GM12878 (cell line): Measurements from ENCODE around the gene DCDC2. TPM values are rescaled to one million over a fixed set of nuclear protein-coding genes. Genes with fewer than 3 reads are reported as not detected.

ENCODE experiments used
- ATAC-seq: fragments of 200-7000 bp; cut with Tn5 transposase; 3 replicates; pipeline ENCODE4 v1.9.1; 2020; ENCODE audit warnings: mild to moderate bottlenecking, moderate library complexity
- BruUV-seq: library from RNA; stranded (reverse); fragments of 400-500 nt; replicated peaks from 2 replicates; lab custom pipeline; 2021; lab: Mats Ljungman, UMichigan
- CTCF ChIA-PET: fragments of 300-600 bp; sonication (Branson Sonifier 250); formaldehyde crosslinking; extraction: SDS; loops from one replicate; lab custom pipeline; 2021; ENCODE audit warnings: inconsistent platforms; lab: Yijun Ruan, JAX
- POLR2A ChIA-PET: fragments of 350-600 bp; formaldehyde crosslinking; extraction: SDS; loops from one replicate; lab custom pipeline; 2021; ENCODE audit warnings: inconsistent platforms; lab: Charles Lee
- RAD21 ChIA-PET: fragments of 300-600 bp; sonication (Branson Sonifier 250); formaldehyde crosslinking; loops from one replicate; lab custom pipeline; 2023; ENCODE audit warnings: antibody characterized with exemption; ENCODE audit not compliant: unreplicated experiment; lab: Charles Lee
- SMC1A ChIA-PET: fragments of 300-600 bp; sonication (Branson Sonifier 250); formaldehyde crosslinking; loops from one replicate; lab custom pipeline; 2023; ENCODE audit not compliant: unreplicated experiment, uncharacterized antibody; lab: Charles Lee
- DNase-seq: peaks from one replicate; pipeline ENCODE4 v3.0.0-alpha.2; 2011; ENCODE audit warnings: low read depth, low spot score
- FAIRE-seq: peaks from 3 replicates; lab custom pipeline; 2011; peaks lifted over from hg19 to GRCh38; lab: Jason Lieb, UNC
- H2AFZ ChIP-seq: 2 replicates; pipeline ENCODE4 v1.6.0; 2011; ENCODE audit warnings: low read depth, low read length, control low read depth; ENCODE audit not compliant: control insufficient read depth
- H3K27ac ChIP-seq: 2 replicates; pipeline ENCODE4 v1.5.1; 2011; ENCODE audit warnings: control low read depth; ENCODE audit not compliant: control insufficient read depth, insufficient read depth
- H3K27me3 ChIP-seq, 2 experiments: replicated peaks in 1 of 2; 2 replicates each; pipeline versions ENCODE4 v1.6.0 to v1.6.1; 2011; ENCODE audit warnings: low read length in 1 of 2; ENCODE audit not compliant: control insufficient read depth in 2 of 2, insufficient read depth in 2 of 2
- H3K36me3 ChIP-seq, 2 experiments: 2 replicates each; pipeline ENCODE4 v1.5.1; 2011; ENCODE audit warnings: low read length in 1 of 2; ENCODE audit not compliant: control insufficient read depth in 2 of 2, insufficient read depth in 2 of 2
- H3K4me1 ChIP-seq: 2 replicates; pipeline ENCODE4 v1.6.1; 2011; ENCODE audit warnings: mild to moderate bottlenecking, low read length, moderate library complexity, mixed read lengths; ENCODE audit not compliant: control insufficient read depth, insufficient read depth
- H3K4me2 ChIP-seq: 2 replicates; pipeline ENCODE4 v1.6.0; 2011; ENCODE audit warnings: control low read depth; ENCODE audit not compliant: control insufficient read depth, insufficient read depth
- H3K4me3 ChIP-seq: fragments of 200-600 bp; sonication (generic); 2 replicates; pipeline ENCODE4 v1.5.1; 2016
- H3K79me2 ChIP-seq: 2 replicates; pipeline ENCODE4 v1.6.0; 2011; ENCODE audit warnings: low read length; ENCODE audit not compliant: control insufficient read depth, insufficient read depth
- H3K9ac ChIP-seq: 2 replicates; pipeline ENCODE4 v1.8.0; 2011; ENCODE audit warnings: low read length, control low read depth, mixed read lengths; ENCODE audit not compliant: control insufficient read depth, insufficient read depth
- H3K9me3 ChIP-seq: replicated peaks from 3 replicates; pipeline ENCODE4 v1.5.1; 2011; ENCODE audit warnings: mild to moderate bottlenecking, low read length; ENCODE audit not compliant: control insufficient read depth, insufficient read depth
- H4K20me1 ChIP-seq: 2 replicates; pipeline ENCODE4 v1.6.0; 2011; ENCODE audit not compliant: control insufficient read depth, insufficient read depth
- BACH1 ChIP-seq: fragments of 450-650 bp; IDR thresholded peaks from 2 replicates; pipeline ENCODE4 v1.6.1; 2017; ENCODE audit warnings: mild to moderate bottlenecking, borderline replicate concordance
- BHLHE40 ChIP-seq, 2 experiments: fragments of 450-650 bp in 1 of 2; IDR thresholded peaks; 2 replicates each; pipeline ENCODE4 v1.6.1; 2011 to 2017; ENCODE audit warnings: low read depth in 2 of 2, borderline replicate concordance in 1 of 2, improper control_type of control experiment in 1 of 2, low read length in 1 of 2, mild to moderate bottlenecking in 1 of 2
- CBFB ChIP-seq: IDR thresholded peaks from 2 replicates; pipeline ENCODE4 v1.6.1; 2016; ENCODE audit warnings: antibody characterized with exemption, low read depth
- DPF2 ChIP-seq: fragments of 450-650 bp; IDR thresholded peaks from 2 replicates; pipeline ENCODE4 v1.6.1; 2017; ENCODE audit warnings: mild to moderate bottlenecking
- ETV6 ChIP-seq, 2 experiments: fragments of 450-650 bp in 1 of 2; IDR thresholded peaks in 1 of 2; conservative IDR thresholded peaks in 1 of 2; 2 replicates each; pipeline ENCODE4 v1.6.1; 2014; ENCODE audit warnings: antibody characterized with exemption in 1 of 2, borderline replicate concordance in 1 of 2, low read depth in 1 of 2, mild to moderate bottlenecking in 1 of 2, moderate library complexity in 1 of 2
- GATAD2B ChIP-seq: fragments of 450-650 bp; conservative IDR thresholded peaks from 2 replicates; pipeline ENCODE4 v1.6.1; 2017; ENCODE audit warnings: low read depth, mild to moderate bottlenecking, moderate library complexity
- HCFC1 ChIP-seq: fragments of 150-350 bp; IDR thresholded peaks from 2 replicates; pipeline ENCODE4 v1.6.1; 2014; ENCODE audit warnings: low read length
- IKZF1 ChIP-seq: fragments of 450-650 bp; conservative IDR thresholded peaks from 2 replicates; pipeline ENCODE4 v1.6.1; 2017; ENCODE audit warnings: antibody characterized with exemption, mild to moderate bottlenecking
- LARP7 ChIP-seq: fragments of 450-650 bp; IDR thresholded peaks from 2 replicates; pipeline ENCODE4 v1.6.1; 2017; ENCODE audit warnings: mild to moderate bottlenecking
- MEF2A ChIP-seq: IDR thresholded peaks from 2 replicates; pipeline ENCODE4 v1.6.1; 2011; ENCODE audit warnings: low read depth, mild to moderate bottlenecking, low read length, moderate library complexity; ENCODE audit not compliant: insufficient read depth
- NR2F1 ChIP-seq: fragments of 450-650 bp; conservative IDR thresholded peaks from 2 replicates; pipeline ENCODE4 v1.6.1; 2017; ENCODE audit warnings: mild to moderate bottlenecking
- NRF1 ChIP-seq: conservative IDR thresholded peaks from 2 replicates; pipeline ENCODE4 v1.6.1; 2011; ENCODE audit warnings: mild to moderate bottlenecking, low read depth, low read length, improper control_type of control experiment
- POLR2A ChIP-seq: IDR thresholded peaks from 2 replicates; pipeline ENCODE4 v1.6.1; 2011; ENCODE audit warnings: low read depth, mild to moderate bottlenecking, low read length
- POLR2AphosphoS2 ChIP-seq: IDR thresholded peaks from 2 replicates; pipeline ENCODE4 v1.6.1; 2011; ENCODE audit warnings: low read depth, mild to moderate bottlenecking, low read length, improper control_type of control experiment, moderate library complexity
- POLR2AphosphoS5 ChIP-seq: IDR thresholded peaks from 2 replicates; pipeline ENCODE4 v1.6.1; 2011; ENCODE audit warnings: mild to moderate bottlenecking, low read length, inconsistent platforms
- SREBF2 ChIP-seq: IDR thresholded peaks from 2 replicates; pipeline ENCODE4 v1.6.1; 2012; ENCODE audit warnings: mild to moderate bottlenecking, low read length
- TAF1 ChIP-seq: IDR thresholded peaks from 2 replicates; pipeline ENCODE4 v1.6.1; 2011; ENCODE audit warnings: mild to moderate bottlenecking, low read depth, low read length, borderline replicate concordance
- TBL1XR1 ChIP-seq: IDR thresholded peaks from 2 replicates; pipeline ENCODE4 v1.6.1; 2012; ENCODE audit warnings: low read depth, low read length, improper control_type of control experiment
- ZNF687 ChIP-seq: fragments of 450-650 bp; IDR thresholded peaks from 2 replicates; pipeline ENCODE4 v1.6.1; 2017; ENCODE audit warnings: mild to moderate bottlenecking, moderate library complexity
- ZSCAN29 ChIP-seq: fragments of 450-650 bp; IDR thresholded peaks from 2 replicates; pipeline ENCODE4 v1.6.1; 2017; ENCODE audit warnings: mild to moderate bottlenecking, moderate library complexity
- ZZZ3 ChIP-seq: IDR thresholded peaks from 2 replicates; pipeline ENCODE4 v1.6.1; 2011; ENCODE audit warnings: low read depth; ENCODE audit not compliant: control insufficient read depth, insufficient read length
- WGBS: methylation state at CpG from one replicate; pipeline ENCODE4 v1.1.6; 2016; ENCODE audit warnings: low lambda C conversion rate; ENCODE audit not compliant: insufficient replicate concordance, insufficient coverage; ENCODE audit errors: missing lambda C conversion rate; 5-methylcytosine and 5-hydroxymethylcytosine counted together
- in situ Hi-C: fragments of 300-500 bp; cut with MboI; formaldehyde crosslinking; loops from 9 replicates; pipeline ENCODE4 v1.14.3; 2018; ENCODE audit warnings: mixed read lengths
- intact Hi-C: fragments of 100-400 bp; cut with micrococcal nuclease; formaldehyde crosslinking; loops from one replicate; pipeline ENCODE4 v1.14.2; 2022; ENCODE audit not compliant: unreplicated experiment
- polyA plus RNA-seq, 11 experiments: library from polyadenylated mRNA; depleted of rRNA in 4 of 11; unstranded in 6 of 11; stranded (reverse) in 5 of 11; fragments of >200 nt; fragmentation: Nextera tagmentation in 4 of 11; fragmentation: Illumina TruSeq in 1 of 11; extraction: Ambion mirVana in 4 of 11; extraction: Trizol in 1 of 11; gene quantifications; 1 replicate in 1 of 11; 2 replicates in 10 of 11; pipeline versions ENCODE4 v1.2.1 to v1.2.3, GENCODE V29; 2011 to 2016; ENCODE audit warnings: inconsistent platforms in 2 of 11, missing spikeins in 2 of 11, low read depth in 1 of 11
- total RNA-seq, 4 experiments: library from RNA; depleted of rRNA in 3 of 4; stranded (reverse); fragments of >200 nt in 3 of 4; fragmentation: Illumina TruSeq in 1 of 4; extraction: Trizol in 1 of 4; gene quantifications; 2 replicates each; pipeline versions ENCODE4 v1.2.1 to v1.2.3, GENCODE V29; 2013 to 2021

Gene DCDC2
- total and polyA plus RNA-seq, 10 of the 15 experiments (the other 5 are each of a cell fraction or from before 2014, with no cell fraction given), result under 0.01 to 0.03 TPM; not detected in 8

- FAIRE-seq (peak; percentile 27), ATAC-seq (peak; percentile 96), DNase-seq (peak; percentile 71)
- H3K27ac ChIP-seq, result peak within 1 kb of the TSS; percentile 49; the same call in 1 of the 2 replicates
- H3K36me3 ChIP-seq, result no peaks in the 10 kb centered on the region; a peak in 1 of 4 replicates
- no peaks in the 10 kb centered on the region for H4K20me1 ChIP-seq
- CTCF ChIA-PET, result interaction anchor here (1.3 kb wide), 1 partner anchor 43 kb away, joined by 3 read pairs; no protein-coding TSS in a partner anchor
- POLR2A ChIA-PET, result interaction anchor here (1.3 kb wide), 1 partner anchor 12 kb away, joined by 6 read pairs; no protein-coding TSS in a partner anchor
- peak within 1 kb of the TSS; percentile 85 for H3K4me3 ChIP-seq
- peak within 1 kb of the TSS; percentile 65 for H3K4me2 ChIP-seq
- RAD21 ChIA-PET, result no interaction called here
- intact Hi-C loops (loop anchor here (10.0 kb wide), 1 partner anchor 372 kb away; the partner anchor contains the start of gene GMNN), in situ Hi-C loops (no loop called here)
- H3K27me3 ChIP-seq, result no peaks in the 10 kb centered on the region
- peaks cover 30% of the 10 kb centered on the region for H3K79me2 ChIP-seq
- no peaks in the 10 kb centered on the region for H3K9me3 ChIP-seq
- SMC1A ChIA-PET, result interaction anchor here (0.6 to 1.8 kb wide), 2 partner anchors 10 to 11 kb away, joined by 4 to 5 read pairs; no protein-coding TSS in a partner anchor
- peak within 1 kb of the TSS; percentile 71 for H3K9ac ChIP-seq
- H3K4me1 ChIP-seq, result peaks cover 3% of the 10 kb centered on the region; the same call in 1 of the 2 replicates
- under 1% methylated on average over 63 of the region's 63 CpGs for WGBS
- BruUV-seq, result no TSS peak
- peak within 1 kb of the TSS; percentile 96 for H2AFZ ChIP-seq
- TF ChIP-seq ZZZ3 (no peak), POLR2AphosphoS2 (peak; percentile 61; the same call in 1 of the 2 replicates), TBL1XR1 (0 out of 2 replicates have a peak, but pooled peaks have one; percentile 41), IKZF1 (peak; percentile 98), SREBF2 (no peak), BACH1 (no peak), GATAD2B (0 out of 2 replicates have a peak, but pooled peaks have one; percentile 45), ETV6 (conservative IDR thresholded peaks at IDR 0.05 in 1 of 2, IDR thresholded peaks at IDR 0.05 in 1 of 2; ENCODE audit: borderline replicate concordance in 1 of 2, low read depth in 1 of 2) (no peak), MEF2A (no peak), TAF1 (peak; percentile 65; the same call in 1 of the 2 replicates), BHLHE40 (IDR thresholded peaks at IDR 0.05; ENCODE audit: borderline replicate concordance in 1 of 2, low read depth in 2 of 2, low read length in 1 of 2) (peak; percentile 18 to 65; a peak in 2 of 4 replicates), DPF2 (peak; percentile 58; the same call in 1 of the 2 replicates), HCFC1 (peak; percentile 43; the same call in 1 of the 2 replicates), POLR2A (peak; percentile 91), ZNF687 (peak; percentile 23; the same call in 1 of the 2 replicates), ZSCAN29 (no peak), NRF1 (peak; percentile 99), CBFB (0 out of 2 replicates have a peak, but pooled peaks have one; percentile 31), NR2F1 (peak; percentile 98), POLR2AphosphoS5 (peak; percentile 67; the same call in 1 of the 2 replicates), LARP7 (peak; percentile 78; the same call in 1 of the 2 replicates)
Observed at GRCh38 chr6:24402697-24403500, 45.0 kb upstream of the DCDC2 start, which contains the start of gene MRS2. Gene MRS2 (plus strand): TSS chr6:24402936. CDS start chr6:24403047, 111 bp downstream.
